Natural killer cell treated with Interleukin-12 subunit alpha and Interleukin-12 subunit beta and Interleukin-15 and Interleukin-18, amount 100 ng/mL, for 72 hours (primary cell): ENCODE measurements around the gene FKRP. TPM values are rescaled to one million over a fixed set of nuclear protein-coding genes. Genes with fewer than 3 reads are reported as not detected.
"Not testable (repeated sequence)": the region's sequence is repeated elsewhere in the genome, so short reads cannot be mapped to it uniquely, and the experiment has no call there.

ENCODE experiments used
- ATAC-seq, 2 donors: fragments of 150-1000 bp; cut with Tn5 transposase in 1 of 2; sonication (Bioruptor Pico), chemical (Tn5 transposase) in 1 of 2; 2 replicates each; pipeline ENCODE4 v1.10.0; 2021
- DNase-seq: peaks from one replicate; pipeline ENCODE4 v3.0.0; 2022; ENCODE audit warnings: low spot score
- H3K27ac Mint-ChIP-seq, 2 donors: 1 replicate in 1 of 2; 2 replicates in 1 of 2; pipeline ENCODE4 v1.8.0; 2022; ENCODE audit warnings: mixed read lengths in 2 of 2, mild to moderate bottlenecking in 1 of 2, moderate library complexity in 1 of 2
- H3K27me3 Mint-ChIP-seq, 2 donors: 1 replicate in 1 of 2; 2 replicates in 1 of 2; pipeline ENCODE4 v1.8.0; 2022; ENCODE audit warnings: mixed read lengths in 2 of 2
- H3K36me3 Mint-ChIP-seq: one replicate; pipeline ENCODE4 v1.8.0; 2022; ENCODE audit warnings: mixed read lengths
- H3K4me1 Mint-ChIP-seq, 2 donors: 1 replicate in 1 of 2; 2 replicates in 1 of 2; pipeline ENCODE4 v1.8.0; 2022; ENCODE audit warnings: low read depth in 2 of 2, mixed read lengths in 2 of 2, mild to moderate bottlenecking in 1 of 2
- H3K4me3 Mint-ChIP-seq: one replicate; pipeline ENCODE4 v1.8.0; 2022; ENCODE audit warnings: mixed read lengths
- H3K9me3 Mint-ChIP-seq: 2 replicates; pipeline ENCODE4 v1.8.0; 2022; ENCODE audit warnings: mixed read lengths
- total RNA-seq, 2 donors: library from RNA; stranded (reverse); gene quantifications; one replicate each; pipeline ENCODE4 v1.2.3, GENCODE V29; 2022

FKRP gene, protein sequence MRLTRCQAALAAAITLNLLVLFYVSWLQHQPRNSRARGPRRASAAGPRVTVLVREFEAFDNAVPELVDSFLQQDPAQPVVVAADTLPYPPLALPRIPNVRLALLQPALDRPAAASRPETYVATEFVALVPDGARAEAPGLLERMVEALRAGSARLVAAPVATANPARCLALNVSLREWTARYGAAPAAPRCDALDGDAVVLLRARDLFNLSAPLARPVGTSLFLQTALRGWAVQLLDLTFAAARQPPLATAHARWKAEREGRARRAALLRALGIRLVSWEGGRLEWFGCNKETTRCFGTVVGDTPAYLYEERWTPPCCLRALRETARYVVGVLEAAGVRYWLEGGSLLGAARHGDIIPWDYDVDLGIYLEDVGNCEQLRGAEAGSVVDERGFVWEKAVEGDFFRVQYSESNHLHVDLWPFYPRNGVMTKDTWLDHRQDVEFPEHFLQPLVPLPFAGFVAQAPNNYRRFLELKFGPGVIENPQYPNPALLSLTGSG
- total RNA-seq: 10 to 100 TPM; 16.4 to 25.4 TPM

DNA sequence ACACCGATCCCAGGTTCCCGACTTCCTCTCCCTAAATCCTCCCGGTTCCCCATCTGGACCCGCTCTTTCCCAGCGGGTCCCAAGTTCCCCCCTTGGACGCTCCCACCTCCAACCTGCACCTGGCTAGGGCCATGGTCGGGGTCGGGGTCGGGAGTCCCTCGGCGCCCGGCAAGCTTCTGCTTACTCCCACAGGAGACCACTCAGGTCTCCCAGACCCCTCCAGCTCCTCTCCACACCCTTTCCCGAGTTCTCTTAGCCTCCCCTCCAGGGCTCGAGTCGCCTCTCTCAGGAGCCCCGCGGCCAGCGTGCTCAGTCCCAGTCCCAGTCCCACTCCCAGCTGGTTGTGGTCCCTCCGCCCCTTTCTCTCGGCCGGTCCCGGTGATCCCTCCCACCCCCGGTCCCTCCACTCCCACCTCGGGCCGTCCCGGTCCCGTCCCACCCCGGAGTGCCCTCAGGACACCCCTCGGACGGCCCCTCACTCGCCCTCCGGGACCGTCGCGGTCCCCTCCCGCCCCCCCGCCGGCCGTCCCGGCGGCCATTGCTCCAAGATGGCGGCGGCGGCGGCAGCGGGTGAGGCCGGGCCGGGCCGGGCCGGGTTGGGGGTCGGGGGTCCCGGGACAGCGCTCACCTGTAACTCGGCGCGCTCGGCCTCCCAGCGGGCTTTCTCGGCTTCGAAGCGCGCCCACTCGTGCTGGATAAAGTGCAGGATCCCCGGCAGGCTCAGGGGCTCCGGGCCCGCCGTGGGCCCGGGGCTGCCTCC is at the start of gene FKRP:
FKRP (plus strand) TSS at position 537 of the 760 bp plus-strand sequence. CDS start 9,394 bp downstream, outside the sequence.
- Mint-ChIP-seq H3K4me1 (peaks cover 44 to 47% of the 10 kb centered on the region in 2 donors), H3K9me3 (no peaks in the 10 kb centered on the region)
- peak; percentile 75 to 83 for ATAC-seq

DNA sequence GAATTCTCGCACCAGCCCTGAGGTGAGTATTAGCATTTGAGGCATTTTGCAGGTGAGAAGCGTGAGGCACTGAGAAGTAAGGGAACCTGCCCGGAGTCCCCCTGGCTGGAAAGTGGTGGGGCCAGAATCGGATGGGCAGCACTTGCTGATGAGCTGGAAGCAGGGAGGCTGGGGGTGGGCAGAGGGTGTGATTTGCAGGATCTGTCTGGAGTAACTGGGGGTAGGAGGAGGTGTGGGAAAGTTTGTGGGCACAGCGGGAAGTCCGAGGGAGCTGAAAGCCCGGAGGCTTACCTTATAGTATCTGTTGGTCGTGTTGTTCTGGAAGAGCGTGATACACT is 49.0 kb upstream of the FKRP start:
- Mint-ChIP-seq H3K9me3 (no peaks in the 10 kb centered on the region), H3K27ac (no peak overlapping the region), H3K36me3 (peaks cover 18% of the 10 kb centered on the region), H3K4me3 (no peak overlapping the region), H3K4me1 (peaks cover 0 to 15% of the 10 kb centered on the region in 2 donors), H3K27me3 (no peaks in the 10 kb centered on the region)
- no peak for DNase-seq
- ATAC-seq: no peak

More for the DNA sequence above, at the start of gene FKRP:
- Mint-ChIP-seq H3K36me3 (no peaks in the 10 kb centered on the region), H3K27ac (peak within 1 kb of the TSS; percentile 79 to 94), H3K4me3 (peak within 1 kb of the TSS; percentile 84), H3K27me3 (no peaks in the 10 kb centered on the region)
- peak; percentile 57 for DNase-seq

DNA sequence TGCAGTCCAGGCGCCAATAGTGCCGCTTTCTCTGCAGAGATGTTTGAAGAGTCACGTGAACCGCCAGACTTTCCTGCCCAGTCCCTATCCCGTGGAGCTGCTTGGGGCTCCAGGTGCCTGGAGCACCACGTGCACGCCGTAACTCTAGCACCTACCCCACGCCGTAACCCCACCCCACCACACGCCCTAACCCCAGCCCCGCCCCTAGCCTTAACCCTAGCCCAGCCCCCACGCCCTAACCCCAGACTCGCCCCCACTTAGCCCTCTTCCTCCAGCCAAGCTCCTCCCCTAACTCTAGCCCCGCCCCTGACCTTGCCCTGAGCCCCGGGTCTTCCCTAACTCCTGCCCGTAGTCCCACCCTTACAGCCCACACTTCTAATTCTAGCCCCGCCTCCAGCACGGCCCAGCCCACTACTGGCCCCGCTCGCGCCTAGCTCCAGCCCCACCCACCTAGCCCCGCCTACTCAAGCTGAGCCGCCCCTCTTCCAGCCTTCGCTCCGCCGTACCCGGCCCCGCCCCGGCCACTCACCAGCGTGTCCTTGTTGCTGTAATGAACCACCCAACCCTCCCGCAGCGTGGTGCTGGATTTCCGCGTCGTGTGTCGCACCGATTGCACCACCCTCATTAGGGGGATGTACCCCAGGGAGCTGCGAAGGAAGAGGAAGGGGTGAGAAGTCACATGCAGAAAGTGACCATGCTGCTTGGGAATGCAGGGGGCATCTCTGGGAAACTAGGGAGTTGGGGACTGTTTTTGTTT is 48.5 kb upstream of the FKRP start:
- Mint-ChIP-seq H3K4me1 (peaks cover 0 to 15% of the 10 kb centered on the region in 2 donors), H3K27ac (no peak overlapping the region), H3K36me3 (peaks cover 14% of the 10 kb centered on the region), H3K9me3 (no peaks in the 10 kb centered on the region), H3K27me3 (no peaks in the 10 kb centered on the region), H3K4me3 (no peak overlapping the region)
- ATAC-seq (peak; percentile 28 to 60), DNase-seq (no peak)

DNA sequence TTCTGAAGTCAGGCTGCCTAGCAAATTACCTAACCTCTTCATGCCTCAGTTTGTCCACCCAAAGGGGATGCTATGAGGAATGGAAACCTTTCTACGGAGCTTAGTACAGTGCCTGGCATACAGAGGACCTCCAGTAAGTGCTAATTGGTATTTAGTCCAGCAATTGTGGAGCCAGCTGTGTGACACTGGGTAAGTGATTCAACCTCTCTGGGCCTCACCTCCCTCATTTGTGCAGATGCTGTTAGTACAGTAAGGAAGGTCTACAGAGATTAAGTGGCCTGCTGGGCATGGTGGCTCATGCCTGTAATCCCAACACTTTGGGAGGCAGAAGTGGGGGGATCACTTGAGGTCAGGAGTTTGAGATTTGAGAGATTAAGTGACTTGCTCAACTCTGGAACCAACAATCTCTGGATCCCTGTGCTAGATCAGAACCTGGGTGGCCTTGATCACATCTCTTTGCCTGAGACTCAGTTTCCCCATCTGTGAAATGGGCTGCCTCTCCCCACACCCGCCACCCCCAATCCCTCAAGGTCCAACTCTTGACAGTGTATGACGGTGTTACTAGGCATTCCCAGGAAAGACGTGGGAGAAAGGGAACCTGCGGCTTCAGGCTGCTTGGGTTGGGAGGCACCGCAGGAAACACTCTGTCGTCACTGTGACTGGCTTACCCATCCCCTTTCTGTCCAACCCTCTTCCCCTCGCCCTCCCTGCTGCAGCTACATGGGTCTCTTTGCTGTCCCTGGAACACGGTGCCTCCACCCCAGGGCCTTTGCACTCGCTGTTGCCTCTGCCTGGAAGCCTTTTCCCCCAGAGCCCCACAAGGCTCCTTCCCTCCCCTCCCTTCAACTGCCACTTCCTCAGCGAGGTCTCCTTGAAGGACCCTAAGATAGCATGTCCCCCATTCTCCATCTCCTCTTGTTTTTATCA is 47.2 kb upstream of the FKRP start:
- Mint-ChIP-seq H3K27me3 (no peaks in the 10 kb centered on the region), H3K9me3 (no peaks in the 10 kb centered on the region), H3K27ac (no peak overlapping the region), H3K4me3 (no peak overlapping the region), H3K36me3 (peaks cover 8% of the 10 kb centered on the region), H3K4me1 (peaks cover 0 to 10% of the 10 kb centered on the region in 2 donors)
- DNase-seq (no peak), ATAC-seq (no peak)

DNA sequence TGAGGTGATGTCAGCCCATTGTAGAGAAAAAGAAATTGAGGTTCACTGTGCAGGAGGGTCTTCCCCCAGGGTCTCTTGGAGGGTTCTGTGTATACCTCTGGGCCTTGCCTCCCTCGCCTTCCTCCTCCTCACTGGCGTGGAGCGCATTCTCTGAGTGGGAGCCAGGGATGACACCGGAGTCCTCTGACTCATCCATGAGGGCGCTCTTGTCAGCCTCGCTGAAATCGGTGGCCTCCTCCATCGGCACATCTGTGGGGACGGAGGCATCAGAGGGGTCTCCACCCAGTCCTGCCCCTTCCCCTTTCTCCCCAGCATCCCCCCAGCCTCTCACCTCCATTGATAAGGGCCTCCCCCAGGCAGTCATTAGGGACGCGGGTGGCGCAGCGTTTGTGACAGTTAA is 45.2 kb upstream of the FKRP start:
- DNase-seq: no peak
- no peak for ATAC-seq
- H3K27ac Mint-ChIP-seq: no peak overlapping the region
- no peak overlapping the region for H3K4me3 Mint-ChIP-seq
- peaks cover 8 to 19% of the 10 kb centered on the region in 2 donors for H3K4me1 Mint-ChIP-seq
- H3K36me3 Mint-ChIP-seq: peaks cover 8% of the 10 kb centered on the region
- H3K9me3 Mint-ChIP-seq: no peaks in the 10 kb centered on the region
- H3K27me3 Mint-ChIP-seq: no peaks in the 10 kb centered on the region

DNA sequence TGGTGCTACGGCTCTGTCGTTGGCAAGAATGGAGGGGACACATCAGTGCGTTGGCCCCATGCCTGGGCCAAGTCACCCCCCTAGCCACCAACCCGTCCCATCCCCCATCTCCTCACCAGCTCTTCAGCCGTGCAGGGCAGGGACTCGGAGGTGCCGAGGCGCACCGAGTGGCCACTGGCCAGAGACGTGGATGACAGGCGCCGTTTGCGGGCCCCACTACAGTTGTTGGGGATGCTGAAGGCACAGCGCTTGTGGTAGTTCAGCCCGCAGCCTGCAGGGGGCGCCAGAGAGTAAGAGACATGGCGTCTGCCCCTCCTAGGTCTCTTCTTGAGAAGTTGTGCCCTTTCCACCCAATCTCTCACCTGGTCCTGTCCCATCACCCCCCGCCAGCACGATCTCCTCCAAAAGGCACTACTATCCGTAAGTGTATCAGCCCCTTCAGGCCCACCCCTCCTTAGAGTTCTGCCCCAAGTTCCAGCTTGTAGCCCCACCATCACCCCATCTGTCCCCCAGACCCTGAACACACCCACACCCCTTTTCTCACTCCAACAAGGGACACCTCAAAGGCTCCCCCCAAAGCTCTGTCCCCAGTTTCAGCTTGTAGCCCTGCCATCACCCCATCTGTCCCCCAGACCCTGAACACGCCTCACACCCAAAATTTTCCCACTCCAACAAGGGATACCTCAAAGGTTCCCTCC is 41.3 kb upstream of the FKRP start:
- H3K9me3 Mint-ChIP-seq: no peaks in the 10 kb centered on the region
- peaks cover 8 to 15% of the 10 kb centered on the region in 2 donors for H3K4me1 Mint-ChIP-seq
- no peaks in the 10 kb centered on the region for H3K27me3 Mint-ChIP-seq
- peak overlapping the region; percentile 54 to 73 for H3K27ac Mint-ChIP-seq
- no peak overlapping the region for H3K4me3 Mint-ChIP-seq
- peak; percentile 81 to 82 for ATAC-seq
- DNase-seq: peak; percentile 81
- H3K36me3 Mint-ChIP-seq: peaks cover 8% of the 10 kb centered on the region

DNA sequence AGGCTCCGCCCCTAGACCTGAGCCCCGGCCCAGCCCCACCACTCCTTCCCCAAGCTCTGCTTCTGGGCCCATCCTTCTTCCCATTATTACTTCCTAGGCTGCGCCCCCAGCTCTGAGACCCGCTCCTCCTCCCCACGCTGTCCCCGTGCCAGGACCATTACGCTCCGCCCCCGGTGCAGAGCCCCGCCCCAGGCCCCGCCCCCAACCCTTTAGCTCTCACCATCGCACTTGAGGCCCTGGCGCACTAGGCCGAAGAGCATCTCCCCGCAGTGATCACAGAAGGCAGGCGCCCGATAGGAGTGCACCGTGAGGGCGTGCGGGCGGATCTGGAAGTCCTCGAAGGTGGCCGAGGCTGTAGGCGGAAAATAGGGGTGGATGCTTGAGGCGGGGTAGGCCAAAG is 35.2 kb upstream of the FKRP start:
- no peak for ATAC-seq
- Mint-ChIP-seq H3K27ac (no peak overlapping the region), H3K36me3 (peaks cover 9% of the 10 kb centered on the region), H3K4me3 (no peak overlapping the region), H3K27me3 (no peaks in the 10 kb centered on the region), H3K4me1 (peaks cover 19 to 21% of the 10 kb centered on the region in 2 donors), H3K9me3 (no peaks in the 10 kb centered on the region)
- peak; percentile 35 for DNase-seq

DNA sequence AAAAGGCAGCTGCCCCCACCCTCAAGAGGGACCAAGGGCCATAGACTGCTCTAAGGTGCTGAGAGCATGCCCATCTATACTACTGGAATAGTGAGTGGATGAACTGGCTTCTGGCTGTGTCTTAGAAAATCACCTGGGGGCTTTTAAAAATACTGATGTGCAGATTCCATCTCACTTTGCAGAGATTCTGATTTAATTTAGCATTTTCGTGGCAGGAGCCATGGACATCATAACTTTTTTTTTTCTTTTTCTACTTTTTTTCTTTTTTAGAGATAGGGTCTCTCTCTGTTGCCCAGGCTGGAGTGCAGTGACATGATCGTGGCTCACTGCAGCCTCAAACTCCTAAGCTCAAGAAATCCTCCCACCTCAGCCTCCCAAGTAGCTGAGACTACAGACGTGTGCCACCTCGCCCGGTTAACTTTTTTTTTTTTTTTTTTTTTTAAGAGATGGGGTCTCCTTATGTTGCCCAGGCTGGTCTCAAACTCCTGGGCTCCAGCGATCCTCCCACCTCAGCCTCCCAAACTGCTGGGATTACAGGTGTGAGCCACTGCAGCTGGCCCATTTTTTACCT is 33.0 kb upstream of the FKRP start:
- peak overlapping the region; percentile 89 to 98 for H3K27ac Mint-ChIP-seq
- H3K9me3 Mint-ChIP-seq, H3K36me3 Mint-ChIP-seq, ATAC-seq, H3K27me3 Mint-ChIP-seq: not testable (repeated sequence)
- H3K4me3 Mint-ChIP-seq: peak overlapping the region; percentile 48
- peak; percentile 40 for DNase-seq
- peaks cover 25 to 33% of the 10 kb centered on the region in 2 donors for H3K4me1 Mint-ChIP-seq

DNA sequence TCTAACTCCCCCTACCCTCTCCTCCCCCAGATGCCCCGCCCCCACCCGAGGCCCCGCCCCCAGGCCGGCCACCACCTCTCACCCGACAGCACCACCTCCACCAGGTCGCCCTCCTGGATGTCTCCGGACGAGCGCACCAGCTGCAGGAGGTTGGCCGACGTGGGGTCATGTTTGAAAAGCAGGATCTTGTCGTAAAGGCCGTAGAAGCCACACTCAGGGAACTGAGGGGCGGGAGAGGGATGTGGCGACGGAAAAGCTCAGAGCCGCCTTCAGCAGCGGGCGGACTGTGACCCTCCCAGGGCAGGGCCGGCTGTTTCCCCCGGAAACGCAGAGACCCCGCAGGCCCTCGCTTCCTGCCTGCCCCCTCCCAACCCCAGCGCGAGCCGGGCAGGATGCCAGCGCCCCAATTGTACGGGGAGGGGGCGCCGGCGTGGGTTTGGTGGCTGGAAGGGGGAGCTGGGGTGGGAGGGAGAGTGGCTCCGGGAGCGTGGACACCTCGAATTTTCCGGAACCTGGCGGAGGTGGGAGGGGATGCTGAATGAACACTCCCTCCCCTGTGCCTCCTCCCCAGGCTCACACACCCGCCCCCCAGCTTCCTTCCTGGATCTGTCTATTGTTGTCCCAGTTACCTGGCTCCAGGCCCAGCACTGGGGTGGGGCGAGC is 31.9 kb upstream of the FKRP start:
- Mint-ChIP-seq H3K27ac (peak overlapping the region; percentile 89 to 98), H3K4me3 (peak overlapping the region; percentile 95), H3K27me3 (no peaks in the 10 kb centered on the region), H3K9me3 (no peaks in the 10 kb centered on the region), H3K4me1 (peaks cover 35 to 44% of the 10 kb centered on the region in 2 donors), H3K36me3 (peaks cover 4% of the 10 kb centered on the region)
- ATAC-seq (peak; percentile 54 to 55), DNase-seq (peak; percentile 74)

DNA sequence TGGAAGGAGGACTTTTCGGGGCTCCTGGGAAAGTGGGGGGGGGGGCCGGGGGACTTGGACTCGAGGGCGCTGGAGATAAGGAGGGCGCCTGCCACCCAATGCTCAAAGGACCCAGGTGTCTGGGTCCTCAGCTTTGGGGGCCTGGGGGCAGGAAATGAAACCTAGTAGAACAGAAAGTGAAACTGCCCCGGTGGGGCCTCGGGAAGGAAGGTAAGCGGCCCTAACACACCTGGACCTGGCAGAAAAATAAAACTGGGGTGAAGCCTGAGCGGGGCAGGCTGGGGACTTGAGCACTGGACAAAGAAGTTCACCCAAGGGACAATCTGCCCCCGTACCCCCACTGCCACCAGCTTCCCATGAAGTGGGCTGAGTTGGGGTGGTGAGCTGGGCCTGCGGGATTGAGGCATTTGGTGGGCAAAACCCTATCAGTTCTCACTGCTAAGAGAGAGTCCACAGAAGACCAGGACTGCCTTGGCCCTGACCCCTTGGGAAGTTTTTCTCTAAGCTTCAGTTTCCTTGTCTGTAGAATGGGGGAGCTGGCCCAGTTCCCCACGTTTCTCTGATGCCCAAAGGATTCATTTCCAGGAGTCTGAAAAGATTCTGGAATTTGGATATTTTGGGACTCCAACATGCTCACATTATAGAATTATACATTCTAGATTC is 31.3 kb upstream of the FKRP start:
- peak overlapping the region; percentile 95 for H3K4me3 Mint-ChIP-seq
- ATAC-seq: peak; percentile 36 to 48
- no peaks in the 10 kb centered on the region for H3K27me3 Mint-ChIP-seq
- peaks cover 41 to 51% of the 10 kb centered on the region in 2 donors for H3K4me1 Mint-ChIP-seq
- H3K9me3 Mint-ChIP-seq: no peaks in the 10 kb centered on the region
- H3K27ac Mint-ChIP-seq: peak overlapping the region; percentile 89 to 98
- peak; percentile 71 for DNase-seq
- H3K36me3 Mint-ChIP-seq: peaks cover 4% of the 10 kb centered on the region

DNA sequence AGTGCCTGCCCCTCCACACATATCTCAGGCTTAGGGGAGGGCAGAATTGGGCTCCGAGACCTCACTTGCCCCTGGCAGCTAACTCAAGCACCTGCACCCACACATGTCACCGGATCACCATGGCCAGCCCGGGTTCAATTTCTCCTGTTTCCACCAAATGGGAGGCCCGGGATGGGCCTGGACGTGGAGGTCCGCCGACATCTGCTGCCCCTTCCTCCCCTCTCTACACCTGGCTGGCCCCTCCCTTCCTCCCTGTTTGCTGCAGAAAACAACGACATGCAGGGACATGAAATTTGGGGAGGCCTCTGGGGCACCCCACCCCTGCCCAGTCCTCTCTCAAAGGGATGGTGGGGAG is 30.3 kb upstream of the FKRP start:
- no peaks in the 10 kb centered on the region for H3K9me3 Mint-ChIP-seq
- ATAC-seq (no peak), DNase-seq (peak; percentile 44)
- H3K27me3 Mint-ChIP-seq: no peaks in the 10 kb centered on the region
- peak overlapping the region; percentile 89 to 98 for H3K27ac Mint-ChIP-seq
- peak overlapping the region; percentile 95 for H3K4me3 Mint-ChIP-seq
- H3K4me1 Mint-ChIP-seq: peaks cover 43 to 52% of the 10 kb centered on the region in 2 donors
- H3K36me3 Mint-ChIP-seq: peaks cover 4% of the 10 kb centered on the region
